Measurements from ENCODE around the gene GRAMD1B. TPM values are rescaled to one million over a fixed set of nuclear protein-coding genes. Genes with fewer than 3 reads are reported as not detected.

Gene GRAMD1B
- total RNA-seq, 2 donors from 2014 or later: 3.1 to 3.8 TPM

GRCh38 chr11:123622576-123622975 is 192.5 kb downstream of the GRAMD1B start:
- Histone ChIP-seq H3K36me3 (no peaks in the 10 kb centered on the region), H3K4me1 (no peaks in the 10 kb centered on the region), H3K9me3 (no peaks in the 10 kb centered on the region), H3K27ac (no peak overlapping the region), H3K4me3 (no peak overlapping the region), H3K27me3 (no peaks in the 10 kb centered on the region)
- DNase-seq (ENCODE audit: low spot score): no peak
- no peak for TF ChIP-seq CTCF (IDR thresholded peaks at IDR 0.05)

GRCh38 chr11:123624974-123625373 is 194.9 kb downstream of the GRAMD1B start:
- no peaks in the 10 kb centered on the region for H3K36me3 ChIP-seq
- H3K27ac ChIP-seq: no peak overlapping the region
- no peaks in the 10 kb centered on the region for H3K9me3 ChIP-seq
- peaks cover 0 to 6% of the 10 kb centered on the region in 2 donors for H3K4me1 ChIP-seq
- no peak for TF ChIP-seq CTCF (IDR thresholded peaks at IDR 0.05)
- no peak overlapping the region for H3K4me3 ChIP-seq
- no peaks in the 10 kb centered on the region for H3K27me3 ChIP-seq
- no peak for DNase-seq (ENCODE audit: low spot score)

- Histone ChIP-seq H3K27me3 (no peaks in the 10 kb centered on the region), H3K27ac (no peak overlapping the region), H3K36me3 (no peaks in the 10 kb centered on the region), H3K4me1 (peaks cover 0 to 6% of the 10 kb centered on the region in 2 donors), H3K4me3 (no peak overlapping the region), H3K9me3 (no peaks in the 10 kb centered on the region)
- peak; percentile 65 for DNase-seq (ENCODE audit: low spot score)
- TF ChIP-seq CTCF (IDR thresholded peaks at IDR 0.05): no peak
Observed at GRCh38 chr11:123628936-123629683, 199.0 kb downstream of the GRAMD1B start.

GRCh38 chr11:123630126-123630608 is 200.1 kb downstream of the GRAMD1B start:
- Histone ChIP-seq H3K27ac (no peak overlapping the region), H3K4me1 (peaks cover 0 to 6% of the 10 kb centered on the region in 2 donors), H3K4me3 (no peak overlapping the region)

GRCh38 chr11:123640029-123640428 is 210.0 kb downstream of the GRAMD1B start:
- Histone ChIP-seq H3K4me1 (no peaks in the 10 kb centered on the region), H3K4me3 (no peak overlapping the region), H3K27ac (no peak overlapping the region), H3K36me3 (no peaks in the 10 kb centered on the region), H3K27me3 (no peaks in the 10 kb centered on the region), H3K9me3 (no peaks in the 10 kb centered on the region)
- no peak for DNase-seq (ENCODE audit: low spot score)
- no peak for TF ChIP-seq CTCF (IDR thresholded peaks at IDR 0.05)

More at GRCh38 chr11:123630126-123630608, 200.1 kb downstream of the GRAMD1B start:
- no peak for TF ChIP-seq CTCF (IDR thresholded peaks at IDR 0.05)
- Histone ChIP-seq H3K9me3 (no peaks in the 10 kb centered on the region), H3K27me3 (no peaks in the 10 kb centered on the region), H3K36me3 (no peaks in the 10 kb centered on the region)
- no peak for DNase-seq (ENCODE audit: low spot score)

Measured in right atrium auricular region (tissue), 2 donors.